IPS DF 19.7 (cell line): Measurements from ENCODE around the gene C1orf21.

Source experiments
- DNase-seq: peaks from one replicate; pipeline ENCODE4 v3.0.0-alpha.2; 2013; ENCODE audit warnings: low read depth, low spot score

The C1orf21 gene

GRCh38 chr1:184412472-184412871 is 25.6 kb downstream of the C1orf21 start:
- DNase-seq: no peak

- DNase-seq: no peak
Observed at GRCh38 chr1:184416481-184416880, 29.7 kb downstream of the C1orf21 start.

DNA sequence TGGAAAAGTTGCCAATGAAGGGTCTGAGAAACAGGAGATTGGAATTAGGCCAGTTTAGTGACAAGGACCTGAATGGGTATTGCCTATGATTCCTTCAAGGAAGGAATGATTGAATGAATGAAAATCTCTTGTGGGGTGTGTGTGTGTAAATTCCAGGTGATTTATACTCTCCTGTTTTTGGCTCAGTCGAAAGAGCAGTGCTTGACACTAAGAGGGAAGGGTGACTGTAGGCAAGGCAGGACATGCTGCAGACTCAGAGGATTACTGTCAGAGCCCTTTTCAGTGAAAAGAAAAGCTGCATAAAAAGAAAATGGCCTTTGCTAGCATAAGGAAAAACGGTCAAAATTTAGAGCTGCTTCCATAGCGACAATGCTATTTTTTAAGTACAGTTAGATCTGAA is 30.1 kb downstream of the C1orf21 start:
- no peak for DNase-seq

- DNase-seq: no peak
Observed at GRCh38 chr1:184417916-184418315, 31.1 kb downstream of the C1orf21 start.

- no peak for DNase-seq
Observed at GRCh38 chr1:184418652-184419349, 32.0 kb downstream of the C1orf21 start.

- no peak for DNase-seq
Observed at GRCh38 chr1:184419350-184420161, 32.7 kb downstream of the C1orf21 start.

GRCh38 chr1:184422490-184423233 is 35.8 kb downstream of the C1orf21 start:
- DNase-seq: no peak

DNA sequence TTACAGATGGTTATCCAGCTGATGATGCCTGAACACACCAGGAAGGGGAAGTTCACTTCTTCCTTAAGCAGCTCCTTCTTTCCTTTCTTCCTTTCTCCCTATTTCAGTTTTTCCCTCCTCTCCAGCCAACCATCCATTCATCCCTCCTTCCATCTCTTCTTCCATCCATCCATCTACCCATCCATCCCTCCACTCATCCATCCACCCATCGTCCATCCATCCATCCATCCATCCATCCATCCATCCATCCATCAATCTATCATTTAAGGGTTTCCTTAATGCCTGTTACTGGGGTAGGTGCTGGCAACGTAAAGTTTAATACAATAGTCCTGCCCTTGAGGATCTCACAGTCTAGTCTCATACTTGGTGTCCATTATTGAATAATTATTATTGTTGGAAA is 36.8 kb downstream of the C1orf21 start:
- DNase-seq: no peak

DNA sequence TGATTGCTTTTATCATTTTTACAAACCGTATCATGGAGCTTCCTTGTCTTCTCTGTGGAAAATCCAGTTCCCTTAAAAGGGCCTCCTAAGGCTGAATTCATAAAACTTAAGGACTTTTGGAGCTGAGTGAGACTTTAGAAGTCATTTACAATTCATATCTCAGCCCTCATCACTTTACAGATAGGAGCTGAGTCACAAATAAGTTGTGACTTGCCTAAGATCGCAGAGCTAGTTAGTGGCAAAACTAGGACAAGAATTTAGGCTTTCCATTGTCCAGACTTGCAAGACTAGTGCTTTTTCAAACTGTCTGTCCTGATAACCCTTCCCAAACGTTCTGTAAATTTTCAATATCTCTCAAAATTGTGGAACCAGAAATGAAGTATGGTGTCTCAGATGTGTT is 37.3 kb downstream of the C1orf21 start:
- DNase-seq: no peak

GRCh38 chr1:184424945-184425344 is 38.1 kb downstream of the C1orf21 start:
- no peak for DNase-seq

- DNase-seq: no peak
Observed at GRCh38 chr1:184425449-184426277, 38.8 kb downstream of the C1orf21 start.

- DNase-seq: peak; percentile 20
Observed at GRCh38 chr1:184426278-184426674, 39.4 kb downstream of the C1orf21 start.

- no peak for DNase-seq
Observed at GRCh38 chr1:184427722-184428121, 40.9 kb downstream of the C1orf21 start.

DNA sequence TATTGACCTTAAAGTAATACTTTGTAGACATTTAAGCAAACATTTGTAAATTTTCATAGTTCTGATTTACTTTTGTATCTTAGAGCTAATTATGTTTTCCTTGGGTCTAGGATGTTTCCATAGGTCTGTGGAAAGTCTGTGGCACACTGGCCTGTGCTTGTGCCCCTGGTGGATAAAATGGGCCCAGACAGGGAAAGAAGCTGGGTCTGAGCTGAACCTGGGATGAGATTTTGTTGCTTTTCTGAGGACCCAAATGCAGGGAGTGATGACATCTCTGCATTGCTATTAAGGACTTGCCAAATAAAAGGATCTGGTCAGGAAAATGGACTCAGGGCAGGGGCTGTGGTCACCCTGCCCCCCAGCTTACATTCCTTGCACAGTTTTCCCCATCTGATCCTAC is 41.8 kb downstream of the C1orf21 start:
- DNase-seq: no peak

- DNase-seq: no peak
Observed at GRCh38 chr1:184429335-184429734, 42.5 kb downstream of the C1orf21 start.

- DNase-seq: no peak
Observed at GRCh38 chr1:184433956-184434502, 47.2 kb downstream of the C1orf21 start.

GRCh38 chr1:184437291-184437690 is 50.5 kb downstream of the C1orf21 start:
- DNase-seq: no peak

DNA sequence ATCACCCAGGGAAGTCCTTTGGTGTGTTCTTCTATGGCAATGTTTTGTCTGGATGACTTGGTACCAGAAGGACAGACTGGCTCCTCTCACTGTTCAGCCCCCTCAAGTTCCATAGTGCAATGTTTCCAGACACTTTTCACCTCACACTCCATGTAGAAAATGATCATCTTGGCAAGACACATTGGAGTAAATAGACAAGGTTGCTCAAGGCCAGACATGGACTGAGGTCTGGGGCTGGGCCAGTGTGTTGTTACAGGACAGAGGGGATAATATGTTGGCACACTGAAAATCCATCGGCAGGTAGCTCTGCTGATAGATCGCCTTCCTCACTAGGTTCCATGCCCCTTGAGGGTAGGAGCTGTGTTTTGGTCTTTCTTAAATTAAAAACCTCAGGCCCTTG is 51.5 kb downstream of the C1orf21 start:
- no peak for DNase-seq

- no peak for DNase-seq
Observed at GRCh38 chr1:184442260-184442659, 55.4 kb downstream of the C1orf21 start.

DNA sequence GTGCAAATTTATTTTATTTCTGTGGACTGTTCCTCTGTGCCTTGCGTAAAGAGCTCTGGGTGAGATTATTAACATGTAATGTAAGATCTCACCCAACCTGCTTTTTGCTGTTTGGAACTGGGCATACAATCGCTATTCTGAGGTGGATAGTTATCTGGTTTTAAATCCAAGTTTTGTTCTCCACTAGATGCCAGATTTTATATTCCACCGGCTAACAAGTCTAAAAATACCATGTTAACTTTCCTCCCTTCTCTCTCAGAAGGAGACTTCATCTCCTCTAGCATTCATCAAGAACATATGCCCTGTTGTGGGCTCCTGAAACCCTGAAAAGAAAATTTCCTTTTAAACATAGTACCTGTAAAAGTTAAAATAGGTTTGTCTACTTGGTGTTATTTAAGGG is 56.4 kb downstream of the C1orf21 start:
- no peak for DNase-seq

GRCh38 chr1:184443624-184444023 is 56.8 kb downstream of the C1orf21 start:
- no peak for DNase-seq
